Spleen (tissue), 7 donors: ENCODE measurements around the gene RPS4Y2.

Experiments
- CTCF ChIP-seq, 11 experiments: fragments of 200-600 bp in 7 of 11; fragments of 450-650 bp in 4 of 11; sonication (generic) in 4 of 11; IDR thresholded peaks in 8 of 11; conservative IDR thresholded peaks in 3 of 11; 1 replicate in 7 of 11; 2 replicates in 4 of 11; pipeline versions ENCODE4 v1.4.0 to v1.8.0; 2016 to 2021; ENCODE audit warnings: antibody characterized with exemption in 11 of 11, inconsistent platforms in 4 of 11, mild to moderate bottlenecking in 1 of 11
- POLR2A ChIP-seq, 3 donors: fragments of 450-650 bp; IDR thresholded peaks; one replicate each; pipeline ENCODE4 v1.5.1; 2017; ENCODE audit warnings: antibody characterized with exemption in 3 of 3, mild to moderate bottlenecking in 1 of 3
- POLR2AphosphoS5 ChIP-seq, 3 donors: sonication (generic); formaldehyde crosslinking; IDR thresholded peaks; one replicate each; pipeline ENCODE4 v1.5.1; 2017; ENCODE audit warnings: antibody characterized with exemption in 3 of 3
- donor health status: DM: no; HTN: no; CAD: no; lungs with moderate emphysema.
- donor health status: DM: no; HTN: no; CAD: no.
- donor health status: DM: no; HTN: no; CAD: no.

DNA sequence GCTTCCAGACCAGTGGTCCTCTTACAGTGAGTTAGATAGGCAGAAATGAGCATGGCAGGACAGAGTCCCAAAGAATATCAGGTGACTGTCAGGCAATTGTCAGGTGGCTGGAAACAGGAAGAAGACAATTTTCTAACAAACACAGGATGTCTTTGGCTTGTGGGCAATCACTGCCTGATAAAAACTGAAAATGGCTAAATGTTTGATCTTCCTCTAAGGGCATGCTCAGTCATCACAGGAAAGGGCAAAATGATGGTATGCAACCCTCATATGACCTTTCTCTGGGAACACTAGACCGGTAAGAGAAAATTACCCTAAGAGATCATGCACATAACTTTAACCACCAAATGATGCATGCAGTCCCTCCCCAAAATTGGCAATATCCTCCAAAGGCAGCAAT, 57.6 kb downstream of the RPS4Y2 start:
- no peak for TF ChIP-seq CTCF (IDR thresholded peaks at IDR 0.05 in 8 of 11, conservative IDR thresholded peaks at IDR 0.05 in 3 of 11)
- TF ChIP-seq POLR2AphosphoS5 (IDR thresholded peaks at IDR 0.05) = no peak
- no peak for TF ChIP-seq POLR2A (IDR thresholded peaks at IDR 0.05)
